ENCODE results near the gene PALLD. TPM values are rescaled to one million over a fixed set of nuclear protein-coding genes. Genes with fewer than 3 reads are reported as not detected.

PALLD gene
- total RNA-seq, 1 experiment from 2014 or later = 91.8 TPM

DNA sequence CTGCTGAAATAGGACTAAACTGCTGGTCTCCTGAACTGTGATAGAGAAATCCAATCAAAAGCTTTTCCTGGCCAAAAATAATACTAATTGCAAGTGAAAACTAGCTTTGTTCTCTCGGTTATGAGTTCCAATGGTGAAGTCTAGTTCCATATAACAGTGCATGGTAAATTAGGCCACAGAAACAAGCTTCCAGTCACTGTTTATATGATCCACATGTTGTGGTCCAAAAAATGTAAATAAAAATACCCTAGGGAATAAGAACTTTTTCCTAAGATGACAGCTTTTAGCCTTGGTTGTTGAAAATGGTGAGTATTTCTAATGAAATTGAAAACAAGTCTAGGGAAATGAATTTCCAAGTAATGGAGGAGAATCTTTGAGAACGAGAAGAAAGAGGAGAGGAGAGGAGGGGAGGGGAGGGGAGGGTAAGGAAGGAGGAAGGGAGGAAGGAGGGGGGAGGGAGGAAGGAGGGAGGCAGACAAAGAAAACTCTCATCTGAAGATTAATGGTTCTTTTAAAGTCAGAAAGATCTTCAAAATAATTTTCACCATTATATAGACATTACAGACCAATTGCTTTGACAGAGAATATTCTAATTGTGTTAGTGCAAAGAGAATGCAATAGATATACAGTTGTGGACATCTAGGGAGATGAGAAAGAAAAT lies 26.1 kb downstream of the PALLD start:
- no peak for DNase-seq (ENCODE audit: extremely low read depth, low read depth)

DNA sequence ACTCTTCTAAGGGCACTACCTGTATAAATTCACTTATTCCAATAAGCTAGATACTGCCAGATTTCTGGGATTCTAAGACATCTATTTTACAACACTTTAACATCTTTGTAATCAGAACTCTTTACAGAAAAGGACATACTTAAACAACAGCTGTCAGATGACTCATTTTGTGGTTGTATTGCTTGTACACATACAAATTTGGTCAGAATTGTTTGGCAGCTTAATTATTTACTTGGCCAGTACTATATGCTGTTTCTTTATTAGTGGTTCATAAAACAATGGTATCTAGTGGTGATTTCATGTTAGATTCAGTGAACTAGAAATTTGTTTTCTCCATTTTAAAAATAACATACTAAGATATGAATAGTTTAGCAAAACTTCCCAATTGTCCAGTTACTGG lies 27.2 kb downstream of the PALLD start:
- no peak for DNase-seq (ENCODE audit: extremely low read depth, low read depth)

DNA sequence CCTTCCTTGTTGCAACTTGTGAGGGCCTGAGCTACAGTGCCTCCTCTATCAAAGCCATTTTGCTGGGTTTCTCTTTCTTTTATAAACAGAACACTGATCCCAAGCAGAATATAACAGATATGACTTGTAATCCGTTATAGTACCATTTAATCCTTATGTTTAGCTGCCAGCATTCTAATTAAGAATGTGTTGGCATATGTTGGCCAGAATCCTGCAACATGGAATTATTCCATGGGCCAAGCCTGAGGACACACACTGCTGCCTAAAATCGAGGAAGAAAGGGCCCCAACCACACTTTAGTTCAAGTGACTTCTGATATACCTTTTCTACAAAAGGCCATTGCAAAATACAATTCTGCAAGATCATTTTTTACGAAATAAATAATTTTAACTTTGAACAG lies 28.0 kb downstream of the PALLD start:
- DNase-seq (ENCODE audit: extremely low read depth, low read depth) = no peak

DNA sequence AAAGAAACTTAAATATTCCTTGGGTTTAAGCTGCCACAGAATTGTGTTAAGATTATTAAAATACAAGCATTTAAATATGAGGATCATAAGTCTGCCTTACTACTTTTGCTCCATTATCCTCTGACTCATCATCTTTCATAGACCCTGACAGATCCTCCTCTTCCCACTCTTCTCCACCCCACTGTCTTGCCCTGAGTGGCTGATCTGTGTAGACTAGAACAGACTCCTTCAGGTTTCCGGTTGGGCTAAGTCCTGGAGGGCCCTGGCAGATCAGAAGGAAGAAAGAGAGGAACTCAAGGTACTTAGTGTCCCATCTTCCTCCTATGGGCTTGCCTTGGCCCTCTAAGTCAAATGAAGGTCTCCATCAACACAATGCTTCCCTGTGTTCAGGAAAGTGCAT lies 30.7 kb downstream of the PALLD start:
- no peak for DNase-seq (ENCODE audit: extremely low read depth, low read depth)

DNA sequence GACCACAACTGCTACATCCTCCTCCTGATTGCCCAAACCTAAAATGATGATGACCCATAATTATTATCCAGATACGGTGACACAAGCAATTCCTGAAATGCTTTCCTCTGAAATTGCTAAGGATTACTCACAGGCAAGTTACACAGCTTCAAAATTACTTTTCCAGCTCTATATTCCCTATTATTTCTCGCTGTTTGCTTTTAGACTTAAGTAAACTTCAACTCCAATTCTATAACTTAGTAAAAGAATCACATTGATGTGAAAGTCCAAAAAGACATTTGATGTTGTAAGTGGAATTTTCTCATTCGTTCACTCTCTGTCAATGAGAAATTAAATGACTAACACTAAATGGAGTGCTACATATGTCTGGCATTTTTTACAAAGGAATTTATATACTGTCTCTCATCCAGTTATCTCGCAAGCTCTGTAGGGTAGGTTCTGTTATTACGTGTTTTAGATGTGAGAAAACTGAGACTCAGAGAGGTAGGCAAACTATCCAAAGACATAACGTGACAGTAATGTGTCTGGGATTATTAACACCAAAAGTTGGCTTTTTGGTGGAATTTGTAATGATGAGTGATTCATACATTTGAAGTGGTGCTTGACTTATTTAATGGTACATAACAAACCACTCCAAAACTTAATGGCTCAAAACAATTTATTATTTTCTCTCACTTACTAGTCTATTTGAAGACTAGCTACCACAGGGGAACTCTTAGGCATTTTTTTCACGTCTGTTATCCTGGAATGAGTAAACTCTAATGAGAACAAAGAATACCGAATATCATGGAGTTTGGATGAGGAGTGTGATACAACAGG lies 31.5 kb downstream of the PALLD start:
- DNase-seq (ENCODE audit: extremely low read depth, low read depth) = peak; percentile 73

DNA sequence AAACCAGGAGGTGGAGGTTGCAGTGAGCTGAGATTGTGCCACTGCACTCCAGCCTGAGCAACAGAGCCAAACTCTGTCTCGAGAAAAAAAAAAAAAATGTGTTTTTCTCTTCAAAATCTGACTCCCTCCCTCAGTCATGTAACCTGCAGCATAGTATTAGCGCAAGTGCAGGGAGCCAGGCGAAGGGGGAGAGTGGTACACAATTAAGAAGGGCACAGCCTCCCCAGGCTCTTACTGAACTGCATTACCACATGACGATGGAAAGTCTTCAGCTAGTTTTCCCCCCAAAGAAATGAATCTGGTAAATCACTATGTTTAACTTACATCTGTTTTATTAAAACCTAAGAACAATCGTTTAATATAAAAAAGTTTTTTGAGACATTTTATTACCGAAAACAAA lies 32.4 kb downstream of the PALLD start:
- no peak for DNase-seq (ENCODE audit: extremely low read depth, low read depth)

DNA sequence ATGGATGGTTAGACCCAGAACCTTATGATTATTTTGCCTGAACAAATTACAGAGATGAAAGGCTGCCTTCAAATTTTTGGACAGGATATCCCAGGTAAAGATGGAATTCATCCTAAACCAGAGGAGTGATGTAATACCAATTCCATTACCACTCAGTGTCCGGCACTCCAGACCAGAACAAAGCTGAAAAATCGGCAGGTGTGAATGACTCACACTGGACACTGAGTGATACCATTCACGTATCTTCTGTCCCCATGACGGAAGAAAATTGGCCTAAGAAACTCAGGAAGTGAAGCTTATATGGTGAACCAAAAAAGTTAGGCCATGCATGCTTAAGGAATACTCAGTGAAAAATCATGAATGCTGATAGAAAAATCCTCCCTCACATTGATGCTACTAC lies 34.5 kb downstream of the PALLD start:
- DNase-seq (ENCODE audit: extremely low read depth, low read depth) = no peak

DNA sequence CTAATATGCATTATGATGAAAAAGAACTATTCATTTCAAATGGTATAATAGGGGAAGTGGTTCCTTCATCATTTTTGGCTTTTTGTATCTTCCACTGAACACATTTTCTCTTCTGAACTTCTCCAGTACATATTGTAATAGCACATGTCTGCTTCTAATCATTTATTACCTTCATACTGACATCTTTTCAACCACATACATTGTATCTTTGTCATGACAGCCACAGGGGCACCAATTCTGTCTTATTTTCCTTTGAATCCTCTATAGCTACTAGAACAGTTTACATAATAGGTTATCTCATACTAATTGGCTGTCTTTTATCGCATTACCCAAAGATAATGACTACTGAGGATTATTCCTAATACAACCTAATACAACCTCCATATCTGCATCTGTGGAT lies 37.7 kb downstream of the PALLD start:
- no peak for DNase-seq (ENCODE audit: extremely low read depth, low read depth)

DNA sequence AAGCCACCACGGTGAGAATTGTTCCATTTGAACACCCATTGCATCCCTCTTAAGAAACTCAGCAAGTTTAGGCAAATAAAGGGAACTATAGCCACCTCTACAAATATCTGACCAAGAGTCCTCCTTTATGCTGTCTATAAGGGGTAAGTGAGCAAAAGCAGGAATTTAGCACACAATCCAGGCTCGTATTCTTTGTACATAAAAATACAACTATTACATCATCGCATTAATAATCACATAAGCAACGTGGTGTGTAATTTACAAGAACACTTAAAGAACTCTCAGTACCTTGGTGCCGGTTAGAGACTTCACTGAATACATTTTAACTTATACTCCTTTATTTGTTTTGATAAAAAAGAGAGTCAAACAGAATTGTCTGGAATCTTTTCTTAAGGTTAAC lies 38.8 kb downstream of the PALLD start:
- no peak for DNase-seq (ENCODE audit: extremely low read depth, low read depth)

DNA sequence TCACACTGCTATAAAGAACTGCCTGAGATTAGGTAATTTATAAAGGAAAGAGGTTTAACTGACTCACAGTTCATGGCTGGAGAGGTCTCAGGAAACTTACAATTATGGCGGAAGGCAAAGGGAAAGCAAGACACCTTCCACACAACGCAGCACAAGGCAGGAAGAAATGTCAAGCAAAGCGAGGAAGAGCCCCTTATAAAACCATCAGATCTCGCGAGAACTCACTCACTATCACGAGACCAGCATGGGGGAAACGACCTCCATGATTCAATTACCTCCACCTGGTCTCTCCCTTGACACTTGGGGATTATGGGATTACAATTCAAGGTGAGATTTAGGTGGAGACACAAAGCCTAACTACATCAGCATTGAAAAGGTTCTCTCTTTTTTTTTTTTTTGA lies 39.6 kb downstream of the PALLD start:
- DNase-seq (ENCODE audit: extremely low read depth, low read depth) = no peak

DNA sequence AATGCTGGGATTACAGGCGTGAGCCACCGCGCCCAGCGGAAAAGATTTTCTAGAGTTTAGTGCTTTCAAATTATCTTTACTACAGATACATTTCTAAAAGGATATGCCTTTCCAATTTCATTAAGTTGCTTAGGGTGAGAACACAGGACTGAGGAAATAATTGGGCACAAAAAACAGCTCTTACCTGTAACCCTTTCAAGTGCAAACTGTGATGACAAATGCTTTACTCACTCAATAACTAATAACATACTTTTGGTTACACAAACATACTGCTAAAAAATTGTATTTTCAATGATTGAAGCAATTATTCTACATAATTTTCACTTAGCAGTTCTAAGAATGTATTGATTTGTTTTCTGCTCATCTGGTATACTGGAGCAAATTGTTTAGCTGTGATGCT lies 40.2 kb downstream of the PALLD start:
- no peak for DNase-seq (ENCODE audit: extremely low read depth, low read depth)

DNA sequence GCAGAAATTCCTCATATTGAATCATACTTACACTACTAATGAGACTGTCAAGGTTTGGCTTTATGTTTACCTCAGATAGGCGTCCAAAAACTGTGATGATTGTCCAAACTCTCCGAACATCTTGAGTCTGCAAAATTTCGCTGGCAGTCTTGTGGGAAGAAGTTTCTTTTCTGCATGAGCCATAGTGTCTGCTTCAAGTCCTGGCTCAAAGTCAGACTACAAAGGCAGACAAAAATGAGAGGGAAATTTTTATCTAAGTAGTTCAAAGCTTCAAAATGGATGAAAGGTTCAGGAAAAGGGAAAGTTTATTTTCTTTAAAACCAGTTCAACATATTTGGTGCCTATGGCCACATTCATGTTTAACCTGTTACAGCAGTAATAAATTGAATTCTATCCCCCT lies 40.7 kb downstream of the PALLD start:
- DNase-seq (ENCODE audit: extremely low read depth, low read depth) = no peak

DNA sequence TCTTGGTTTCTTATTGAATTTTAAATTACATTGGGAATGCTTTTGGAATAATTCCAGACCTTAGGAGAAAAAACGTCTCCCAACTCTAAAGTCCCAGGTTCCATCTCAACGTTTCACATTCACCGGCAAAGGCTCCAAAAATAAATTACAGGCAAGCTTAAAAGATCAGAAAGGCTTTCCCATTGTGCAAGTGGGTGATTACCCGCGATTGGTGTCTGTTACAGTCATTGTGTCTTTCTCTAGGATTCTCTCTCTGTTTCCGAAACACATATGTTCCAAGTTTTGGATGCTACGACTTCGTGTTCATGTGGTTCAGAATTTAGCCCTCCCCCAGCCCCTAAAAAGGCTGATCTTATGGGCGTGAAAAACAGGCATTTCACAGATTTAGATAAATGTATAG lies 41.8 kb downstream of the PALLD start:
- no peak for DNase-seq (ENCODE audit: extremely low read depth, low read depth)

DNA sequence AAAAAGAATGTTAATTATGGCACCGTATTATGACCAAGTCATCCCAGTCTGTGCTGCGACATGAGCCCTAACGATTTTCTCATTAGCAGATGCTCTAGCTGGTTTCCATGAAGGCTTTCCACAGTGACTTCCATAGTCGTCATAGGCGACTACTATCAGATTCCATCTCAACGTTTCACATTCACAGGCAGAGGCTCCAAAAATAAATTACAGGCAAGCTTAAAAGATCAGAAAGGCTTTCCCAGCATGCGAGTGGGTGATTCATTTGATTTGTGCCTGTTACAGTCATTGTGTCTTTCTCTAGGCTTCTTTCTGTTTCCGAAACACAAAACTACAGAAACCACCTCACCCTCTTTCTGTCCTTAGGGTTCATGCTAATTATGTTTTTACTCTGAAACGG lies 43.2 kb downstream of the PALLD start:
- peak; percentile 75 for DNase-seq (ENCODE audit: extremely low read depth, low read depth)

DNA sequence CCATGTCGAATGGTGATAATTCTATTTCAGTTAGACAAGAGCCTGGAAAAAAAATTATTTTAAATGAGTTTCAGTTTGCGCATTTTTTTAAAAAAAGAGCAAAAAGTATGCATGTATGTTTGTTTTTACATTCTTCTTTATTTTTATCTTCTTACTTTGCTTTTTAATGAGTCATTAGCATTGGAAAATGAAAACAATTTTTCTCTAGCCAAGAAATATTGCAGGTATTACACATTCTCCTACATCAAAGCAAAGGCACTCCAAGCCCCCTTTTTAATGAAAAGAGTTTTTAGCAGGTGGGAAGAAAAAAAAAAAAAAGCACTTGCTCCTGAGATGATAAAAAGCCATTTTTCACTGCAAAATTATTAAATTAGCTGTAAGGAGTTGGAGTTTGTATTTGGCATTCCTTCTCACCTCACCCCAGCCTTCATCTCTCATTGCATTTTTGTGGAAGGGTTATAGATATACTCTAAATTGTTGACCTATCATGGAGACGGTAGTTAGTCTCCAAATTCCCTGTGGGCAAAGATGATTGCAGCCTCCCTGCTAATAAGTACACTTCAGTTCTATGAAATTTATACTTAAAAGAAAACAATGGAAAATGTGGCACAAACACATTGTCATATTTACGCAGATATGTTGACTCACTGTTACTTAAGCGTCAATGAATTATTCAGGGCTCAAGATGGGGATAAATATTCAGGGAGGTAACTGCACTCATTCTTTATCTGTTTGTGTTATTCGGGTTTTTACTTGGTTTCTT lies 43.8 kb downstream of the PALLD start:
- peak; percentile 78 for DNase-seq (ENCODE audit: extremely low read depth, low read depth)

DNA sequence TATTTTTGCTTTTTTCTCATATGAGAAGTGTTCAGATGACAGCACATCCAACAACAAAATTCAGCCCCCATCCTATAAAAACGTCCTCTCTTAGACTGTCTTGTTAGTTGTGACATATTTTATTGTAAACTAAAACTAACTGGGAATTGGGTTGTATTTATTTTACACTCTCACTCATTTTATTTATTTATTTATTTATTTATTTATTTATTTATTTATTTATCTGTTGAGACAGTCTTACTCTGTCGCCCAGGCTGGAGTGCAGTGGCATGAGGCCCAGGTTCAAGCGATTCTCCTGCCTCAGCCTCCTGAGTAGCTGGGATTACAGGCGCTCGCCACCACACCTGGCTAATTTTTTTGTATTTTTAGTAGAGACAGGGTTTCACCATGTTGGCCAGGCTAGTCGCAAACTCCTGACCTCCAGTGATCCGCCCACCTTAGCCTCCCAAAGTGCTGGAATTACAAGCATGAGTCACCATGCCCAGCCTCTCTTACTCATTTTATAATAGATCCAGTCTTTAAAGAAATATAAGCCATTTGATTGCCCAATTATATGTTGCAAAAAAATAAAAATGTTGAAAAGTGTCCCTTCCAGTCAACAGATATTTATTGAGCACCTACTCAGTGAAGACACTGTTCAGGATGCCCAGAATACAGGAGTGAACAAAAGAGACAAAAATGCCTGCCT lies 44.6 kb downstream of the PALLD start:
- peak; percentile 53 for DNase-seq (ENCODE audit: extremely low read depth, low read depth)

DNA sequence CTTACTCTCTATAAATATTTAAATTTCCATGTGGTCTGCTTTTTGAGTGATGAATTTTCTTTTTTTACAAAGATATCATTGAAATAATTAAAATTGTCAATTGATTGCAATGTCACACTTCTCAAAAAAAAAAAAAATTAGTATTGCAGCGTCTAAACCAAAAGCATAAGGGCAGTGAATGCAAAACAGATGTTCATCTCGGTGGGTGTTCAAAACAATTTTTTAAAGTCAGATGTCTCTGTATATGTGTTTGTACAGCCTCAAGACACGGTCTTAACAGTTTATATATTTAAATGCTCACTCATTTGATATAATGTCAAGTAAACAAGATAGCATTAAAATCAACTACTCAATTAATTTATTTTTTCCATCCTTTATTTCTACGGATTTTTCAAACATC lies 52.3 kb downstream of the PALLD start:
- no peak for DNase-seq (ENCODE audit: extremely low read depth, low read depth)

DNA sequence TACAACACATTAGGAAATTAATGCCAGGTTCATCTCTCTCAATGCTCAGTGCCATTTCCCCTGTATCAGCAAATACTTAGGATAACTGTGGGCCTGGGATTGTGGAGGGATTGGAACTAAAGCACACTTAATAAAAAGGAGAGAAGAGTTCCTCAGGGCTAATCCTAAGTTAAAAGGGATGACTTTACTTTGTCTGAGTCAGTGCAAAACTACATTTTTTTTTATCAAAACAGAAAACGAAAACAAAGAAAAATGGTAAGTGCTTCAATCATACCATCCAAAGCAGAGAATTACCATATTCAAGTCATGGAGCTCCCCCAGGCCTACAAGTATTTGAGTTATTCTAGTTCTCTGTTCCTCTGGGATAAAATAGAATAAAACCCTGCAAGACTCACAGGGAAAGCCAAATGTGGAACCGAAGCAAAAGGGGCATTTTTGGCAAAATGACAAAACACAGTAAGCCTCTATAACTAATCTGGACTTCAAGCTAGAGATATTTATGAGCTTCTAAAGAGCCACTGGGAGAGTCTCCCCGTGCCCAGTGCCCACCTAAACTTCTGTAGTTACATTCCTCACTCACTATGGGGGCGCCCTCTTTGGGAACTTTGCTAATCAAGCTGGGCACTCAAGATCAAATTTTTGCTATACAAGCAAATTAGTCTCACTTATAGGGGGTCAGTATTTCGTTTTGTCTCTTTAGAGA lies 53.4 kb downstream of the PALLD start:
- DNase-seq (ENCODE audit: extremely low read depth, low read depth) = no peak

DNA sequence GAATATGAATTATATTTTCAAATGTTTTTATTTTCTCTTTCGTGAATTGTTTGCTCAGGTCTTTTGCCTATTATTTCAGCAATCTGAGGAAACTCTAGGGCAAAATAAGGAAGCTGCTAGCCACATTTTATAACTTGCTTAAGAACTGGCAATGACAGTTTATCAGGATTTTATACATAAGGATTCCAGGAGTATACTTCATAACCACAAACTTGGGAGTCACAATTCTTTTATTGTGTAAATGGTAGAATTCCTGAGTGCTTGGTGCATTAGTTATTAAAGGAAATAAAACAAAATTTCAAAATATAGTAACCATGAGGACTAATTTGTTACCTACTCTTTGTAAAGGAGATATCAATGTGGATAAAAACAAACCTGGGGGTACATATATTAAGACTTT lies 54.4 kb downstream of the PALLD start:
- no peak for DNase-seq (ENCODE audit: extremely low read depth, low read depth)

DNA sequence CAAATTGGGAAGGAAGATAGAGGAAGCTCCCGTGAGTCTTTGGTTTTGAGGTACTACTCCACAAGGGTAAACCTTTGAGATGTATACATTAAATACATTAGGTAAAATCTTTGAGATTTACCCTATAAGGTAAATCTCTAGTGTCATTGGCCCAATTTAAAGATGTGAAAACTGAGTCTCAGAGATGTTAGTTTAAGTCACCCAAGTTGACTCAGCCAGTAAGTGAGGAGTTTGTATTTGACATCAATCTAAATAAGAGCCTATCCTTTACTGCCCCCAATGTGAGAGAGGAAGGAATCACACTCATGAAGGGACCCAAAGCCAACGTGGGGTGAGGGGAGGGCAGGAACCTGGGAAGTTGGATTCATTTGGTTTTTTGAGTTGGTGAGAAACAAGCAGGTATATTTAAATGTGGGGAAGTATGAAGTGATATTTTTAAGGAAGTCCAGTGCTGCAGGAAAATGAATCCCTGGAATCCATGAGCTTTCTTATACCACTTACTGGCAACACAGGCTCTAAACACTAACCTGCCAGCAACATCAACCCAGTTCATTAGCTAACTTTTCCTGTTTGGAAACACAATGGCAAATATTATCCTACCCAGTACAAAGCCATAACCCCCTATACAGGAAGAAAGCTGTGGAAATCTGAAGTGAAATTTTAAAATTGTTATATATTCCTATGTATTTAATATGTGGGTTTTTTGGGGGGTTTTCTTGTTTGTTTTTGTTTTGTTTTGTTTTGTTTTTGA lies 55.3 kb downstream of the PALLD start:
- no peak for DNase-seq (ENCODE audit: extremely low read depth, low read depth)

Measured in NCI-H460 (cell line).